GM12892 (cell line): Measurements from ENCODE around the gene STOX2.

Source experiments
- POLR2A ChIP-seq: IDR thresholded peaks from 2 replicates; pipeline ENCODE4 v1.6.1; 2011; ENCODE audit warnings: low read depth, low read length, control low read depth
- POLR2AphosphoS5 ChIP-seq: IDR thresholded peaks from 2 replicates; pipeline ENCODE4 v1.6.1; 2011; ENCODE audit warnings: low read depth, low read length, control low read depth
- TAF1 ChIP-seq: IDR thresholded peaks from 2 replicates; pipeline ENCODE4 v1.6.1; 2011; ENCODE audit warnings: low read depth, mild to moderate bottlenecking, control low read depth, low read length, borderline replicate concordance

DNA sequence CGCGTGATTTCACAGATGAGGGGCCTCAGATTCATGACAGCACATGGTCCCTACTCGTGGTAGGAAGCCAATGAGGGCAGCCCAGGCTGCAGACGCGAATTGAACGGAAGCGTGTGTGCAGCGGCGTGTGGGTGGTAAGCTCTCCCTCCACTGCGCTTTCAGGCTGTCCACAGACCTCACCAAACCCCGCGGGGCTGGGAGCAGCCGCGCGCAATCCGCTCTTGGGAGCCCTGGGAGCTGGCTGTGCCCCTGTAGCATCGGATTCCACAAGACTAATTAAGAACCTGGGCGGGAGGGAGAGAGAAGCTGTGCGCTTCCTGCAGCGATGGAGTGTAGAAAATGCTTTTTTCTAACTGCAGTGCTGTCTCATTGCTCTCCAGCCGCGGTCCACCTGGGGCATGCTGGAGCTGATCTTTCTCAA, 134.9 kb downstream of the STOX2 start:
- TF ChIP-seq TAF1 (no peak), POLR2A (no peak), POLR2AphosphoS5 (no peak)
